ENCODE data around the gene AP3D1. TPM values are rescaled to one million over a fixed set of nuclear protein-coding genes. Genes with fewer than 3 reads are reported as not detected.

The AP3D1 gene
- total and polyA plus RNA-seq, 7 donors = 51.5 to 120 (median 81.3) TPM

GRCh38 chr19:2194513-2195078 lies 43.2 kb upstream of the AP3D1 start:
- Histone ChIP-seq H3K27ac (no peak overlapping the region), H3K4me1 (peaks cover 5% of the 10 kb centered on the region), H3K4me3 (no peak overlapping the region), H3K36me3 (ENCODE audit: insufficient read depth in 1 of 2, low read depth in 1 of 2) (peaks cover 0 to 58% of the 10 kb centered on the region in 2 donors), H3K9me3 (no peaks in the 10 kb centered on the region), H3K27me3 (ENCODE audit: insufficient read depth in 3 of 3, low read length in 2 of 3) (no peaks in the 10 kb centered on the region)
- intact Hi-C loops (cut with DNase I) = loop anchor here (5.0 kb wide), 2 partner anchors 33 to 37 kb away; no protein-coding TSS in a partner anchor
- DNase-seq (no peak), ATAC-seq (no peak)
- 54 to 90% (median 84%) methylated on average over 25 of the region's 25 CpGs for WGBS, 3 donors
- TF ChIP-seq CTCF (IDR thresholded peaks at IDR 0.05) = no peak

- H3K27me3 ChIP-seq (ENCODE audit: insufficient read depth in 3 of 3, low read length in 2 of 3) = no peaks in the 10 kb centered on the region
- intact Hi-C loops (cut with DNase I) = loop anchor here in 1 of 2 donors (5.0 kb wide), 1 partner anchor 33 kb away; no protein-coding TSS in a partner anchor
- no peaks in the 10 kb centered on the region for H3K9me3 ChIP-seq
- H3K27ac ChIP-seq = no peak overlapping the region
- peaks cover 0 to 66% of the 10 kb centered on the region in 2 donors for H3K36me3 ChIP-seq (ENCODE audit: insufficient read depth in 1 of 2, low read depth in 1 of 2)
- no peak for TF ChIP-seq CTCF (IDR thresholded peaks at IDR 0.05)
- 94 to 97% (median 96%) methylated on average over 18 of the region's 18 CpGs for WGBS, 3 donors
- ATAC-seq = no peak
- H3K4me1 ChIP-seq = peaks cover 11% of the 10 kb centered on the region
- DNase-seq = no peak
- no peak overlapping the region for H3K4me3 ChIP-seq
These were observed 42.4 kb upstream of the AP3D1 start for GRCh38 chr19:2193807-2194206.

- DNase-seq (no peak), ATAC-seq (no peak)
- H3K9me3 ChIP-seq = no peaks in the 10 kb centered on the region
- no peak for TF ChIP-seq CTCF (IDR thresholded peaks at IDR 0.05)
- intact Hi-C loops (cut with DNase I) = loop anchor here in 1 of 2 donors (5.0 kb wide), 1 partner anchor 34 kb away; no protein-coding TSS in a partner anchor
- 94 to 96% (median 95%) methylated on average over 17 of the region's 17 CpGs for WGBS, 3 donors
- H3K4me3 ChIP-seq = no peak overlapping the region
- H3K27ac ChIP-seq = no peak overlapping the region
- H3K4me1 ChIP-seq = peaks cover 19% of the 10 kb centered on the region
- no peaks in the 10 kb centered on the region for H3K27me3 ChIP-seq (ENCODE audit: insufficient read depth in 3 of 3, low read length in 2 of 3)
- peaks cover 0 to 69% of the 10 kb centered on the region in 2 donors for H3K36me3 ChIP-seq (ENCODE audit: insufficient read depth in 1 of 2, low read depth in 1 of 2)
These were observed 41.5 kb upstream of the AP3D1 start for GRCh38 chr19:2192862-2193261.

GRCh38 chr19:2191456-2192310 lies 40.3 kb upstream of the AP3D1 start:
- intact Hi-C loops (cut with DNase I) = loop anchor here in 1 of 2 donors (5.0 kb wide), 1 partner anchor 36 kb away; no protein-coding TSS in a partner anchor
- WGBS, 3 donors = 91% methylated on average over 32 of the region's 32 CpGs
- TF ChIP-seq CTCF (IDR thresholded peaks at IDR 0.05) = no peak
- H3K36me3 ChIP-seq (ENCODE audit: insufficient read depth in 1 of 2, low read depth in 1 of 2) = peaks cover 0 to 72% of the 10 kb centered on the region in 2 donors
- H3K27me3 ChIP-seq (ENCODE audit: insufficient read depth in 3 of 3, low read length in 2 of 3) = no peaks in the 10 kb centered on the region
- ATAC-seq = no peak
- DNase-seq = no peak
- no peaks in the 10 kb centered on the region for H3K9me3 ChIP-seq
- no peak overlapping the region for H3K27ac ChIP-seq
- no peak overlapping the region for H3K4me3 ChIP-seq
- H3K4me1 ChIP-seq = peaks cover 28% of the 10 kb centered on the region
